ENCODE measurements around the gene RCOR2.
A peak's percentile ranks its signal among the peaks of the same experiment; 100 is the strongest.
"Not testable (repeated sequence)": the region's sequence is repeated elsewhere in the genome, so short reads cannot be mapped to it uniquely, and the experiment has no call there.

Gene RCOR2

DNA sequence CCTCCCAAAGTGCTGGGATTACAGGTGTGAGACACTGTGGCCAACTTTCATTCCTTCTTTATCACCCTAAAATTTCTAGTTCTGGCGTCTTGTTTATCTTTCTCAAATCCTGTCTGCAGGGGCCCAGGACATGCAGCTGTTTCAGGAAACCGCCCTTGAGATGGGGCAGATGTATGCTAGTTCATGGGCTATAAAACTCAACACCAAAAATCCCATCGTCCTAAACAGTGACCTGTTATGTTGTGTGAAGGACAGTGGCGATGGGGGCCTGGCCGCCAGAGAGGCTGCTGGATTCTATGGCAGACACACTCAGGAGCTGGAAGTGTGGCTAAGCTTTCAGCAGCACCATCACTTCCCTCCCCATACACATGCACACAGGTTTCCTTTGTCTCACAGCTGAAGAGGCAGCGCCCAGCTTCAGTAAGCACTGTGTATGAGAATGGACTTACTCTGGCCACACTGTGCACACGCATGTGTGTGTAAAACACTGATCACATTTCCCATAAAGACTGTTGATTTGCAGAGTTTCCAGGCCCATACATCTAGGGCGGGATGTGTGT lies 41.4 kb downstream of the RCOR2 start:
- no peak for DNase-seq

GRCh38 chr11:63874511-63874910 lies 42.5 kb downstream of the RCOR2 start:
- DNase-seq = no peak

- no peak for DNase-seq
These were observed 43.7 kb downstream of the RCOR2 start for GRCh38 chr11:63873311-63873710.

DNA sequence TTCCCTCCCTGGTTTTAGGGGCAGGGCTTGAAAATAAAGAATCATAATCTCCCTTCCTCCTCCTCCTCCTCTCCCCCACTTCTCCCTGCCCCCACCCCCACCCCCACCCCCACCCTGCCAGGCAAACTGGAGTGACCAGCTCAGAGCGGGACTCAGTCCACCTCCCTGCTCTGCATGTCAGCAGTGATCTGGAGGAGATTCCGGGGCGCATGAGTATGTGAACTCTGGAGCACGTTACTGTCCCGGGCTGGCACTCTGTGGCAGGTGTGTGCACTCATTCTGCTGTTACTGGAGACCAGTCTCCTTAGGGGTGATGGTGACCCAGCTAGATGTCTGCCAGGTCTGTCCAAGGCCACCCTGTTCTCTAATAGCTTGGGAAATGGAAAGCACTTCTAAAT lies 44.2 kb downstream of the RCOR2 start:
- no peak for DNase-seq

- DNase-seq = peak; percentile 94
These were observed 44.8 kb downstream of the RCOR2 start for GRCh38 chr11:63871962-63872799.

DNA sequence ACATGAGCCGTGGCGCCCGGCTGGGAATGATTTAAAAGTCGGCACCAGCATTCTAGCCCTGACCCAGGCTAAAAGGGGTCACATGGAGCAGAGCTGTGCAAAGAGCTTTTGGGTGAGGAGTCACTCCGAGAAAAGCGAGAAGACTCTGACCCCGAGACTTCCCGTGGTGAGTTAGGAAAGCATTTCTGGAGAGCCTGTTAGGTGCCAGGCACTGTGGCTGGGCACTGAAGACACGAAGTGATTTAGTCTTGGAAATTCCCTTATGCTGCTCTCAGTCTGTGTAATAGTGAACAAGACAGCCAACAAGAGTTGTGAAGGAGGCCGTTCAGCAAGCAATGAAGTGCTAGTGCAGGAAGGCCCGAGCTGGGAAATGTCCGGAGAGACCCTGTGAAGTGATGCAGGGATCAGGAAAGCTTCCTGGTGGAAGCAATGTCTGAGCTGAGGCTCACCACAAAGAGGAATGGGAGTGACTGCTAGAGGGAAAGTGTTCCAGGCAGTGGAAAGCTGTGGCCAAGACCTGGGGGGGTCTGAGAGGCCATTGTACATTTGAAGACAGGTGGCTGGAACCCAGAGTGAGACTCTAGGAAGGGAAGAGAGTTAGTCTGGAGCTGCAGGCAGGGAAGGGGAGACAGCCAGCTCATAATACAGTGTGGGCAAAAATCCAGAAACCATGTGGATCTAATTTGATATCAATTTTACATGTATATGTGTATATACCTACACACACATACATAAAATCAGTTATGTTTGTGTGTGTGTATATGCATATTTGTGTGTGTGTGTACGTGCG lies 46.4 kb downstream of the RCOR2 start:
- no peak for DNase-seq

DNA sequence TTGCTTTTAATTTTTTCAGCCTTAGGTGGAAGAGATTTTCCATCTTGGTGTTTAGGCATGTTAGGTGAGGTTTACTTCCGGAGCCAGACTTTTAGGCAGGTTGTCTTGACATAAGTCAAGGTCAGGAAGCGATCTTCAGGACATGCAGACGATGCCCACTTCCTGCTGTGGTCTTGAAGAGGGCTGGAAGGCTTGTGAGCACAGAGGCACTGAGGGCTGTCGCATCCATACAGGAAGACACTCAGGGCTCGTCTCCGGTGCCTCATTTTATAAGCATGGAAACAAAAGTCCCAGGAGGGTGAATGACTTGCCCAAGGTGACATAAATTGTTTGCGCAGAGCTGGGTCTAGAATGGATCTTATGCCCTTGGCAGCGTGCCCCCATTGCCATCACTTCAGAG lies 47.3 kb downstream of the RCOR2 start:
- DNase-seq = no peak

DNA sequence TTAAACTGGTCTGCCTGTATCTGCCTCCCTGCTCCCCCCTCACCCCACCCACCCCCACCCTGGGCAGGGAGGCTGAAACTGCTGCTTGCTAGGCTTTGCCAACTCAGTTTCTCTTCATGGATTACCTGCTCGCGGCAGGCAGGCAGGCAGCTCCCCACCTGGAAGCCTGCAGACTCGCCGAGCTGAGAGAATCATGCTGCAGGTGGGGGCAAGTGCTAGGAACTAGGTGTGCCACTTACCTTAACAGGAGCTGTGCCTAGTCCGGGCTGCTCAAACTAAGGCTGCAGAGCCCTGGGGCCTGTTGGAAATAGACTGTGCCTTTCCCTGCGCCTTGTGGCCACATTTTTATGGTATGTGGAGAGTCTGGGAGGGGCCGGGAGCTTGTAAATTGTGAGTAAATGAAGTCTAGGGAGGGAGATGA lies 47.8 kb downstream of the RCOR2 start:
- no peak for DNase-seq

- DNase-seq = no peak
These were observed 48.4 kb downstream of the RCOR2 start for GRCh38 chr11:63868399-63869064.

GRCh38 chr11:63867511-63867910 lies 49.5 kb downstream of the RCOR2 start:
- no peak for DNase-seq

- DNase-seq = peak; percentile 97
These were observed 50.8 kb downstream of the RCOR2 start for GRCh38 chr11:63866211-63866610.

- not testable (repeated sequence) for DNase-seq
These were observed 53.3 kb downstream of the RCOR2 start for GRCh38 chr11:63863620-63864019.

DNA sequence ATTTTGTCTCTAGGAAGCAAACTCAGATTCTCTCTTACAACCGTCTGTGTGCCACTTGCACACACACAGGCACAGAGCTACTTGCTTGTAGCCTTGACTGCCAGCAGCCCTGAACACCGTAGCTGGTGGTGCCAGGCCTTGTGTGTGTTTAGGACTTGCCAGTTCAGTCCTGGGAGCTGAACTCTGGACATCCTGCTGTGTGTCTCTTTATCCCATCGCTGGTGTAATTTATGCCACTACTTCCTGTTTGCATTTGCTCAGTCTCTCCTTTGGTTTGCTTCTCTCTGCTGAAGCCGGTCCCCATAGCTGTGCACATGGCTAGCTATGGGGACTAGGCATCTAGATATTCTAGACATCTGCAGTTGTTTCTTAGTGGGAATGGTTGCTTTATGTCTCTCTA lies 54.0 kb downstream of the RCOR2 start:
- no peak for DNase-seq
